ENCODE measurements around the gene RWDD1.

Gene RWDD1

DNA sequence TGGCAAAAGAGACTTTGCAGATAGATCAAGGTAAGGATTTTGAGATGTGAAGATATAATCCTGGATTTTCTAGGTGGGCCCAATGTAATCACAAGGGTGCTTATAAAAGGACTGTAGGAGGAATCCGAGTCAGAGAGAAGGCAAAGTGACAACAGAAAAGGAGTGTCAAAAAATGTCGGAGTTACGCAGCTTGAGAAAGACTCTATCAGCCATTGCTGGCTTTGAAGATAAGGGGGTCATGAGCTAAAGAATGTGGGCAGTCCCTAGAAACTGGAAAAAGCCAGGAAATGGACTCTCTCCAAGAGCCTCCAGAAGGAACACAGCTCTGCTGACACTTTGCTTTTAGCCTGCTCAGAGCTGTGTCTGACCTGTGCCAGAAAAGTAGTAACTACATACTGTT, 8.7 kb upstream of the RWDD1 start:
- CTCF ChIA-PET = interaction anchor here (1.1 to 7.9 kb wide), 14 partner anchors 8 to 346 kb away, joined by 3 to 57 read pairs (median 6); partner anchors contain the start of genes CALHM4, RWDD1 and TSPYL1
- TF ChIP-seq CTCF (IDR thresholded peaks at IDR 0.05; ENCODE audit: control extremely low read depth, extremely low read depth, low read depth, missing control alignments) = no peak
- no peak for DNase-seq (ENCODE audit: extremely low spot score)
- POLR2A ChIA-PET = no interaction called here

DNA sequence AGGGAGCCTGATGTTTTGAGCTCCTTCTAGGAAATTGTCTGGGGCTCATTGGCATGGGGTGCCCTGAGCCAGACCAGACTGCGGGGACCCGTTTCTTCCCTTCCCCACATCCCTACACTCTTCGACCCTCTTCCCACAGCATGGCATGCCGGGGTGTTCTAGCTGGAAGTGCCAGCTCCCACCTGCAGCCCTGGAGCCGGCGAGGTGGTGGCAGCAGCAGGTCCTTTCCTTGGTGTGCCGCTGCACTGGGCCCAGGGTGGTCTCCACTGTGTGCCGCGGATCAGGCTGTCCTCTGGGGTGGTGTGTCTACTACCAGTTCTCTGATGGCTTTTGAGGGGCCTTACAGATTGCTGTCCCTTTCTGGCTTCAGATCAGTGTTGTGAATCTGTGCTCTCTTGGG, 7.5 kb upstream of the RWDD1 start:
- no peak for DNase-seq (ENCODE audit: extremely low spot score)
- no peak for TF ChIP-seq CTCF (IDR thresholded peaks at IDR 0.05; ENCODE audit: control extremely low read depth, extremely low read depth, low read depth, missing control alignments)
- CTCF ChIA-PET = interaction anchor here (0.6 to 7.9 kb wide), 14 partner anchors 8 to 361 kb away, joined by 3 to 57 read pairs (median 6); partner anchors contain the start of genes CALHM4, RWDD1 and TSPYL1
- POLR2A ChIA-PET = no interaction called here

DNA sequence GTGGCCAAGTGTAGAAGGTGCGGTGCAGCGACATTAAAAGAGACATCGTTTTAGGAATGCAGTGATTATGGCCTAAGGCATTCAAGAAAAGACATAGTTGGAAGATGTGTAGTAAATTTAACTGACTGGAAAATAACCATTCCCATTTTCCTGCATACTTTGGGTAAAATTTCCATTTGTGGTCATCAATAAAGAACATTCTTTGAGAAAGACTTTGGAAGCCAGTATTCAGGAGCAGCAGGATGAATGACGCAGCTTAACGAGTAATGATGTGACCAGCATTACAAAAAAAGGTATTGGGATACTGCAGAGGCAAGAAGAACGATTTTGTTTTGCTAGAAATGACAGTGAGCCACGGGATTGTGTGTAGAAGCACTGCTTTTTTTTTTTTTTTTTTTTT, 7.0 kb upstream of the RWDD1 start:
- no peak for TF ChIP-seq CTCF (IDR thresholded peaks at IDR 0.05; ENCODE audit: control extremely low read depth, extremely low read depth, low read depth, missing control alignments)
- DNase-seq (ENCODE audit: extremely low spot score) = no peak
- POLR2A ChIA-PET = no interaction called here
- CTCF ChIA-PET = interaction anchor here (1.1 to 7.9 kb wide), 8 partner anchors 8 to 362 kb away, joined by 3 to 57 read pairs (median 18); partner anchors contain the start of genes CALHM4 and RWDD1

DNA sequence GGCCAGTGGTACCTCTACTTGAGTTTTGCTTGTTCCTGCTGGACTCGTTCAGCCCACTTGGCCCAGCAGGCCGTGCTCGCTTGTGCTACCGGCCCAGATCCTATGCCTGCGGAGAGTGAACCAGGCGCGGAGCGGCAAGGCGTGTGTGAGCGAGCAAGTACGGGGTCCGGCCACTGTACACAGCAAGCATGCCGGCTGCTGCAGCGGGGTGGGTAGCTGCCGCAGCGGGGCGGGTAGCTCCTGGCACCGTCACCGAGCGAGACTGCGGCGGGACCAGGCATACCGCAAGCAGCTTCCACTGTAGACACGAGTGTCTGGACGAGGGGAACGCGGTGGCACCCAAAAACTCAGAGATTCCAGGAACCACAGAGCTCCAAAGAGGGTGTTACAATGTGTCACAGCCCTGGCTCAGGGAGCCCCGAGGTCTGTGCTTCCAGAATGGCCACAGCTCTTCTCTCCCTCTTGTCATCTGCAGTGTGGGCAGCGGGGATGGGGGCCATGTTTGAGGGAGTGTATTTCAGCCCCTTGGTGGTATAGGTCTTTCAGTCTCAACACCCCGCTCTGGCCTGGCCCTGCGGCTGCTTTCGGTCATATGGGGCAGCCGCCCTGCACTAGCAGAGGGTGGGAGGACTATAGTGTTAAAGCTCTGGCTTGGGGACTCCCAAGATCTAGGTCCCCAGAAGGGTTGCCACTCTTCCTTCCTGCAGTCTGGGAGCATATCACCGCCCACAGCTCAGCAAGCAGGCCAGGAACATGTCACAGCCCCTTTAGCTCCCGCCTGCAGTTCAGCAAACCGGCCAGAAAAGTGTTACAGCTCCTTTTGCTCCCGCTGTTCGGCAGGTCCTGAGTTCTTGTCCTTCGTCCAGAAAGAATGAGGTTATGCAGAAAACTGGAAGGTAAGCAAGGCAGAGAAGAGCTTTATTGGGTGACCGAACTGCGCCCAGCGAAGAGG, 6.1 kb upstream of the RWDD1 start:
- POLR2A ChIA-PET = no interaction called here
- TF ChIP-seq CTCF (IDR thresholded peaks at IDR 0.05; ENCODE audit: control extremely low read depth, extremely low read depth, low read depth, missing control alignments) = no peak
- CTCF ChIA-PET = interaction anchor here (0.9 to 7.9 kb wide), 8 partner anchors 11 to 347 kb away, joined by 3 to 57 read pairs (median 6); partner anchors contain the start of gene CALHM4
- no peak for DNase-seq (ENCODE audit: extremely low spot score)

- POLR2A ChIA-PET = no interaction called here
- CTCF ChIA-PET = interaction anchor here (1.4 kb wide), 1 partner anchor 34 kb away, joined by 3 read pairs; no protein-coding TSS in a partner anchor
- no peak for DNase-seq (ENCODE audit: extremely low spot score)
- TF ChIP-seq CTCF (IDR thresholded peaks at IDR 0.05; ENCODE audit: control extremely low read depth, extremely low read depth, low read depth, missing control alignments) = no peak
Measured at GRCh38 chr6:116568111-116568510, 3.2 kb upstream of the RWDD1 start.

DNA sequence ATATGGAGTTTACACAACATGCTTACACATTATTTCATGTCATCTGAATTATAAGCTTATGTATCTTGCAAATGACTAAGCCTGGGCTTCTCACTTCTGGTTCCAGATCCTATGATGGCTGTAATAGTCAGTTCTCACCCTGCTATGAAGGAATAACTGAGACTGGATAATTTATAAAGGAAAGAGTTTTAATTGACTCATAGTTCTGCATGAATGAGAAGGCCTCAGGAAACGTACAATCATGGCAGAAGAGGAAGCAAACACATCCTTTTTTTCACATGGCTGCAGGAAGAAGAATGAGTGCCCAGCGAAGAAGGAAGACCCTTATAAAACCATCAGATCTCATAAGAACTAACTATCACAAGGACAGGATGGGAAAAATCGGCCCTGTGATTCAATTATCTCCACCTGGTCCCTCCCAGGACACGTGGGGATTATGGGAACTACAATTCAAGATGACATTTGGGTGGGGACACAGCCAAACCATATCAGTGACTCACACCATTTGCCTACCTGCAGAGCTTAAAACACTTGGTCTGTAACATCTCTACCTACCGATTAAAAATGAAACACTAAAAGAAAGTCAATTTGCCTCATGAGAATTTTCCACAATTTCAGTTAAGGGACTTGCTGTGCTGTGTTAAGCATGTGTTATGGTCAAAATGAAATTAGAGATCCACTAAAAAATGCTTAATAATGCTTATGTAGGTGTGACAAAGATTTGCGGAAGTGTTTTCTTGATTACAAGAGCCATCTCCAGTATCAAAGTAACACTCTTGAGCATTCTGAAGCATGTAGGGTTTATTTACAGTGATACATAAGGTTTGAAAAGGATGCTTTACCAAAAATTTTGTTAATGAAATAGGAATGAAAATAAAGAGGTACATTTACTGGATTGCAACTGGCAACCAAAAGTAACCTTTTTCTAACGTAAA, 2.2 kb upstream of the RWDD1 start:
- ChIA-PET CTCF (interaction anchor here (1.4 to 2.1 kb wide), 3 partner anchors 34 to 351 kb away, joined by 3 to 5 read pairs (median 5); no protein-coding TSS in a partner anchor), POLR2A (no interaction called here)
- DNase-seq (ENCODE audit: extremely low spot score) = no peak
- TF ChIP-seq CTCF (IDR thresholded peaks at IDR 0.05; ENCODE audit: control extremely low read depth, extremely low read depth, low read depth, missing control alignments) = no peak
